ENCODE results near the gene MEPCE.
A peak's percentile ranks its signal among the peaks of the same experiment; 100 is the strongest.

Gene MEPCE

GRCh38 chr7:100402241-100402640, 27.4 kb upstream of the MEPCE start:
- Histone ChIP-seq H3K9me3 (no peaks in the 10 kb centered on the region), H3K27ac (no peak overlapping the region), H3K4me1 (peaks cover 17% of the 10 kb centered on the region), H3K4me3 (no peak overlapping the region), H4K20me1 (no peaks in the 10 kb centered on the region), H3K27me3 (no peaks in the 10 kb centered on the region), H3K9ac (no peak overlapping the region), H3K4me2 (no peak overlapping the region), H3K36me3 (no peaks in the 10 kb centered on the region)
- TF ChIP-seq Cebpa-rat (IDR thresholded peaks at IDR 0.05) = no peak

DNA sequence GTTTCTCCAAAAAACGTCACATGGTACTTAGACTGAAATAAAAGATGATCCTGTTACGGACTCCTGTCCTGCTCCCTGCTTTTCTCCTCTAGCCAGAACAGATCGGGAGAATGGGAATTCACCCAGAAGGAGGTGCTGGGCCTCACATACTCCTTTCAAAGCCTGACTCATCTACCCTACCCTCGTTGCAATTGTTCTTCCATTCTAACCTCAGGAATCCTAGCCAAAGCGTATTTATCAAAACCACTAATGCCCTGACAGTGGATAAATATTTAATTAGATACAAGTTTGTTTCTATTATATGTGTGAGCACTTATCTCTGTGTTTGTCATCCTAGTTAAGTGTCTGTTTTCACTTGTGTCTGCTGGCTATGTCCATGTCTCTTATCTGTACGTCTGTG, 22.9 kb upstream of the MEPCE start:
- no peak for TF ChIP-seq Cebpa-rat (IDR thresholded peaks at IDR 0.05)
- Histone ChIP-seq H3K9ac (no peak overlapping the region), H3K36me3 (no peaks in the 10 kb centered on the region), H3K27ac (no peak overlapping the region), H3K27me3 (no peaks in the 10 kb centered on the region), H3K4me1 (peaks cover 23% of the 10 kb centered on the region), H4K20me1 (no peaks in the 10 kb centered on the region), H3K9me3 (no peaks in the 10 kb centered on the region), H3K4me3 (no peak overlapping the region), H3K4me2 (peak overlapping the region; percentile 52)

DNA sequence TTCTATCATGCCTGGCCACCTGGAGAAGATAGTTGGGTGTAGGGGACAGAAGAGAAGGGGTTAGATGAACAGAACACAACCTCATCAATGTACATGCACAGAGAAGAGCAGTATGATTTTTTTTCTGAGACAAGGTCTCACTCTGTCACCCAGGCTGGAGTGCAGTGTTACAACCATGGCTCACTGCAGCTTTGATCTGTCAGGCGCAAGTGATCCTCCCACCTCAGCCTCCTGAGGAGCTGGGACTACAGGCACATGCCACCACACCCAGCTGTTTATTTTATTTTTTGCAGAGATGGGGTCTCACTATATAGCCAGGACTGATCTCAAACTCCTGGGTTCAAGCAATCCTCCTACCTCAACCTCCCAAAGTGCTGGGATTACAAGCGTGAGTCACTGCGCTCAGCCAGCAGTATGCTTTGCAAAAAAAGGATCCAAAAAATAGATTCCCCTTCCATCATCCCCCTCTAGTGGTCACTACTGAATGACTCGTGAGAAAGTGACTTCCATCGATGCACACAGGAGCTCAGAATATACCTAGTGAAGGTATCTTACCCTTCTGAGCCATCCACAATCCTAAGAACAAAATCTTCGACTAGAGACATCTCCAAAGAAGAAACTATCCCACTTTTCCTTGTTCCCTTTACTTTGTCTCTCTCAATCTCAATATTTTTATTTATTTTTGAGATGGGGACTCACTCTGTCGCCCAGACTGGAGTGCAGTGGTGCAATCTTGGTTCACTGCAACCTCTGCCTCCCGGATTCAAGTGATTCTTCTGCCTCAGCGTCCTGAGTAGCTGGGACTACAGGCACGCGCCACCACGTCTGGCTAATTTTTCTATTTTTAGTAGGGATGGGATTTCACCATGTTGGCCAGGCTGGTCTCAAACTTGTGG, 22.1 kb upstream of the MEPCE start:
- H3K4me3 ChIP-seq = no peak overlapping the region
- no peaks in the 10 kb centered on the region for H3K9me3 ChIP-seq
- no peaks in the 10 kb centered on the region for H3K27me3 ChIP-seq
- H3K4me1 ChIP-seq = peaks cover 23% of the 10 kb centered on the region
- H3K27ac ChIP-seq = no peak overlapping the region
- H3K4me2 ChIP-seq = peak overlapping the region; percentile 52
- no peak for TF ChIP-seq Cebpa-rat (IDR thresholded peaks at IDR 0.05)
- no peaks in the 10 kb centered on the region for H4K20me1 ChIP-seq
- H3K9ac ChIP-seq = no peak overlapping the region
- H3K36me3 ChIP-seq = no peaks in the 10 kb centered on the region

DNA sequence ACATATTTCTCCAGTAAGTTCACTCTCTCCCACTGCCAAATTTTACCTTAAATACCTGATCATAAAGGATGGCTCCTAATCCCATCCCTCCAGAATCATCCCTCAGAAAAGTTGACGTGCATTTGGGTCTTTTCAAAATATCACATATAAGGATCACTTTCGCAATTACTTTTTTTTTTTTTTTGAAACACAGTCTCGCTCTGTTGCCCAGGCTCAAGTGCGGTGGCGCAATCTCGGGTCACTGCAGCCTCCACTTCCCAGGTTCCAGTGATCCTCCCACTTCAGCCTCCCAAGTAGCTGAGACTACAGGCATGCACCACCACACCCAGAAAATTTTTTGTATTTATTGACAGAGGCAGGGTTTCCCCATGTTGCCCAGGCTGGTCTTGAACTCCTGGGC, 18.5 kb upstream of the MEPCE start:
- Histone ChIP-seq H3K4me2 (peak overlapping the region; percentile 49), H3K27me3 (no peaks in the 10 kb centered on the region), H3K4me1 (peaks cover 29% of the 10 kb centered on the region), H3K9me3 (no peaks in the 10 kb centered on the region), H3K9ac (no peak overlapping the region), H4K20me1 (no peaks in the 10 kb centered on the region), H3K36me3 (no peaks in the 10 kb centered on the region), H3K27ac (no peak overlapping the region), H3K4me3 (no peak overlapping the region)
- TF ChIP-seq Cebpa-rat (IDR thresholded peaks at IDR 0.05) = no peak

GRCh38 chr7:100413346-100413745, 16.3 kb upstream of the MEPCE start:
- no peak overlapping the region for H3K27ac ChIP-seq
- no peak for TF ChIP-seq Cebpa-rat (IDR thresholded peaks at IDR 0.05)
- no peak overlapping the region for H3K9ac ChIP-seq
- H3K27me3 ChIP-seq = no peaks in the 10 kb centered on the region
- H4K20me1 ChIP-seq = no peaks in the 10 kb centered on the region
- no peak overlapping the region for H3K4me2 ChIP-seq
- no peaks in the 10 kb centered on the region for H3K36me3 ChIP-seq
- H3K9me3 ChIP-seq = no peaks in the 10 kb centered on the region
- peaks cover 19% of the 10 kb centered on the region for H3K4me1 ChIP-seq
- no peak overlapping the region for H3K4me3 ChIP-seq

DNA sequence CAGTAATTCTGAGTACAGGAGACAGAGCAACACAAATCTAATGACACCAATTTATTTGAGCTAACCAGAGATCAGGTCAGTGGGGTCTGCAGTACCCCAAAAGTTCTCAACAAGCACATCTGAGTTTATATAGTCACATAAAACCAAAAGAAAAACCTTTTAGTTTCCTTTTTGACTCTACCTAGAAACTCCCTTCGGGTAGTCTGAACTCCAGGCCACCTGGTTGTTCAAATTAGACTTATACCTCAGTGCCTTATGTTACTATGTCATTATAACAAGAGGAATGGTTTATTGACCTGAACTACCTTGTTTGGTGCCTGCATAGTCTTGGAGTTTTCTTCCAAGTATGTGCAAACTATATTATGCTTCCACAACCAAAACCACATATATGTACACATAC, 15.7 kb upstream of the MEPCE start:
- Histone ChIP-seq H3K36me3 (no peaks in the 10 kb centered on the region), H3K27ac (no peak overlapping the region), H3K27me3 (no peaks in the 10 kb centered on the region), H3K4me3 (no peak overlapping the region), H3K4me1 (peaks cover 20% of the 10 kb centered on the region), H3K4me2 (no peak overlapping the region), H4K20me1 (no peaks in the 10 kb centered on the region), H3K9me3 (no peaks in the 10 kb centered on the region), H3K9ac (no peak overlapping the region)
- TF ChIP-seq Cebpa-rat (IDR thresholded peaks at IDR 0.05) = no peak

GRCh38 chr7:100415448-100415847, 14.2 kb upstream of the MEPCE start:
- Histone ChIP-seq H3K4me1 (peaks cover 24% of the 10 kb centered on the region), H3K9me3 (no peaks in the 10 kb centered on the region), H3K27ac (no peak overlapping the region), H3K27me3 (no peaks in the 10 kb centered on the region), H4K20me1 (no peaks in the 10 kb centered on the region), H3K36me3 (no peaks in the 10 kb centered on the region), H3K4me2 (no peak overlapping the region), H3K4me3 (no peak overlapping the region), H3K9ac (no peak overlapping the region)
- no peak for TF ChIP-seq Cebpa-rat (IDR thresholded peaks at IDR 0.05)

GRCh38 chr7:100418930-100419659, 10.5 kb upstream of the MEPCE start:
- Histone ChIP-seq H3K27ac (no peak overlapping the region), H3K4me2 (peak overlapping the region; percentile 1; the same call in 1 of the 2 replicates), H3K36me3 (no peaks in the 10 kb centered on the region), H3K4me1 (peaks cover 10% of the 10 kb centered on the region), H3K9me3 (no peaks in the 10 kb centered on the region), H3K27me3 (no peaks in the 10 kb centered on the region), H4K20me1 (no peaks in the 10 kb centered on the region), H3K9ac (peak overlapping the region; percentile 8; the same call in 1 of the 2 replicates), H3K4me3 (no peak overlapping the region)
- no peak for TF ChIP-seq Cebpa-rat (IDR thresholded peaks at IDR 0.05)

DNA sequence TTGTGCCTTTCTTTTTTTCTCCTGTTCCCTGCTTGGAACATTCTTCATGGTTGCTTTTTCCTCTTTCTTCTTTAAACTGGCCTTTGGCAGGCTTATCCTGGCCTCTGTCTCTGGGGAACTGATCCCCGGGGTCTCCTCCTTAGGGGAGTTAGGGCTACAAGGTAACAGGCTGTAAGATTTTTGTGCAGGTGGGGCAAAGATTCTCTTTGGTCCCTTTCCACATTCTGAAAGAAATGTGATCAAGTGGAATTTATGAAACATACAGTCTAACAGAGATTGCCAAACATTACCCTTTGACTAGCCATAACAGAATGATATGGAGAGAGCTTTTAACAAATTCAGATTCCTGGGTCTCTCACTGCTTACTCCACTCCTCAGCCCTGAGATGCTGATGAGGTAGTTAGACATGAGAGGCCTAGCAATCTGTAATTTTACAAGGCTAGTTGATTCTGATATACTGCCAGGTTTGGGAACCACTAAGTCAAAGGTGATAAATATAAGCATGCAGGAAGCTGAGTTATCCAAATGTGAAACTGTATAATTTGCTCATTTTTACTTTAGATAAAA, 9.9 kb upstream of the MEPCE start:
- TF ChIP-seq Cebpa-rat (IDR thresholded peaks at IDR 0.05) = no peak
- H3K27me3 ChIP-seq = no peaks in the 10 kb centered on the region
- H3K9ac ChIP-seq = peak overlapping the region; percentile 8; the same call in 1 of the 2 replicates
- H3K36me3 ChIP-seq = no peaks in the 10 kb centered on the region
- H3K4me3 ChIP-seq = no peak overlapping the region
- H3K4me2 ChIP-seq = peak overlapping the region; percentile 1; the same call in 1 of the 2 replicates
- no peaks in the 10 kb centered on the region for H3K9me3 ChIP-seq
- no peak overlapping the region for H3K27ac ChIP-seq
- H4K20me1 ChIP-seq = no peaks in the 10 kb centered on the region
- peaks cover 10% of the 10 kb centered on the region for H3K4me1 ChIP-seq

- H3K4me3 ChIP-seq = no peak overlapping the region
- H3K9me3 ChIP-seq = no peaks in the 10 kb centered on the region; the same call in 1 of the 2 replicates
- H3K9ac ChIP-seq = no peak overlapping the region
- no peak overlapping the region for H3K27ac ChIP-seq
- H3K4me2 ChIP-seq = no peak overlapping the region
- no peaks in the 10 kb centered on the region for H3K36me3 ChIP-seq
- H3K27me3 ChIP-seq = no peaks in the 10 kb centered on the region
- peaks cover 17% of the 10 kb centered on the region for H3K4me1 ChIP-seq
- TF ChIP-seq Cebpa-rat (IDR thresholded peaks at IDR 0.05) = no peak
- no peaks in the 10 kb centered on the region for H4K20me1 ChIP-seq
Measured at GRCh38 chr7:100423315-100423714, 6.3 kb upstream of the MEPCE start.

Data from BLaER1 (cell line).